NCI-H2107 treated with DMSO at 0.1 percent for 48 hours (cell line): ENCODE data around the gene KRTAP22-2.

Source experiments
- DNase-seq: peaks from one replicate; lab custom pipeline; 2025; ENCODE audit not compliant: unreplicated experiment; lab: John Stamatoyannopoulos, UW

Gene KRTAP22-2

GRCh38 chr21:30590297-30590696, at the start of gene KRTAP22-2:
Gene KRTAP22-2, minus strand, starts transcription at chr21:30590397.
- no peak for DNase-seq

GRCh38 chr21:30638686-30639085, 48.5 kb upstream of the KRTAP22-2 start:
- DNase-seq: no peak

- DNase-seq: no peak
These were observed 44.7 kb upstream of the KRTAP22-2 start, which contains the start of gene KRTAP20-2 for GRCh38 chr21:30634906-30635305. Gene KRTAP20-2, plus strand, starts transcription at chr21:30635206. Its CDS starts 58 bp downstream, at chr21:30635264.

- DNase-seq: no peak
These were observed 39.0 kb upstream of the KRTAP22-2 start for GRCh38 chr21:30629200-30629599.

GRCh38 chr21:30628109-30628508, 37.9 kb upstream of the KRTAP22-2 start:
- DNase-seq: no peak

- no peak for DNase-seq
These were observed 35.4 kb upstream of the KRTAP22-2 start for GRCh38 chr21:30625449-30626165.

GRCh38 chr21:30623362-30623761, 33.2 kb upstream of the KRTAP22-2 start:
- no peak for DNase-seq

GRCh38 chr21:30620522-30620921, 30.3 kb upstream of the KRTAP22-2 start, which contains the start of gene KRTAP20-4:
Gene KRTAP20-4, plus strand, starts transcription at chr21:30620627.
- DNase-seq: no peak

GRCh38 chr21:30620080-30620479, 29.9 kb upstream of the KRTAP22-2 start:
- DNase-seq: no peak

GRCh38 chr21:30616125-30616524, 25.9 kb upstream of the KRTAP22-2 start, which contains the start of gene KRTAP20-1:
Gene KRTAP20-1, plus strand, starts transcription at chr21:30616425. Its CDS starts 30 bp downstream, at chr21:30616455.
- DNase-seq: no peak

GRCh38 chr21:30615199-30615598, 25.0 kb upstream of the KRTAP22-2 start:
- DNase-seq: no peak

- no peak for DNase-seq
These were observed 23.6 kb upstream of the KRTAP22-2 start, which contains the start of gene KRTAP6-1 for GRCh38 chr21:30613836-30614235. Gene KRTAP6-1, minus strand, starts transcription at chr21:30613930. Its CDS starts 26 bp downstream, at chr21:30613904.

- DNase-seq: no peak
These were observed 21.9 kb upstream of the KRTAP22-2 start for GRCh38 chr21:30612132-30612531.

- no peak for DNase-seq
These were observed 15.8 kb upstream of the KRTAP22-2 start for GRCh38 chr21:30605968-30606367.

- DNase-seq: no peak
These were observed 10.6 kb upstream of the KRTAP22-2 start, which contains the start of gene KRTAP22-1 for GRCh38 chr21:30600787-30601186. Gene KRTAP22-1, plus strand, starts transcription at chr21:30601087.

GRCh38 chr21:30598802-30599201, 8.6 kb upstream of the KRTAP22-2 start, which contains the start of gene KRTAP6-2:
Gene KRTAP6-2, minus strand, starts transcription at chr21:30598902. Its CDS starts 28 bp downstream, at chr21:30598874.
- DNase-seq: no peak

- DNase-seq: no peak
These were observed 1.9 kb upstream of the KRTAP22-2 start, which contains the start of gene KRTAP6-3 for GRCh38 chr21:30592140-30592539. Gene KRTAP6-3, plus strand, starts transcription at chr21:30592440. Its CDS starts 6 bp downstream, at chr21:30592446.

GRCh38 chr21:30582870-30583269, 7.3 kb downstream of the KRTAP22-2 start:
- no peak for DNase-seq

GRCh38 chr21:30580132-30580531, 10.1 kb downstream of the KRTAP22-2 start:
- no peak for DNase-seq

GRCh38 chr21:30579346-30579745, 10.9 kb downstream of the KRTAP22-2 start:
- DNase-seq: no peak

- DNase-seq: no peak
These were observed 12.4 kb downstream of the KRTAP22-2 start for GRCh38 chr21:30577766-30578165.

- DNase-seq: no peak
These were observed 22.6 kb downstream of the KRTAP22-2 start for GRCh38 chr21:30567617-30568016.
